Activated naive CD4-positive, alpha-beta T cell treated with Interleukin-2 at 50 U/mL for 16 hours (primary cell): Measurements from ENCODE around the gene BRDT.
A peak's percentile ranks its signal among the peaks of the same experiment; 100 is the strongest.

Experiments
- DNase-seq: peaks from one replicate; pipeline ENCODE4 v3.0.0-alpha.2; 2020

The BRDT gene

GRCh38 chr1:91949356-91949699 is at the start of gene BRDT:
Gene BRDT, plus strand, starts transcription at chr1:91949401. Its CDS starts 13,354 bp downstream, at chr1:91962755.
- no peak for DNase-seq

GRCh38 chr1:91900562-91900961 is 48.6 kb upstream of the BRDT start:
- no peak for DNase-seq

DNA sequence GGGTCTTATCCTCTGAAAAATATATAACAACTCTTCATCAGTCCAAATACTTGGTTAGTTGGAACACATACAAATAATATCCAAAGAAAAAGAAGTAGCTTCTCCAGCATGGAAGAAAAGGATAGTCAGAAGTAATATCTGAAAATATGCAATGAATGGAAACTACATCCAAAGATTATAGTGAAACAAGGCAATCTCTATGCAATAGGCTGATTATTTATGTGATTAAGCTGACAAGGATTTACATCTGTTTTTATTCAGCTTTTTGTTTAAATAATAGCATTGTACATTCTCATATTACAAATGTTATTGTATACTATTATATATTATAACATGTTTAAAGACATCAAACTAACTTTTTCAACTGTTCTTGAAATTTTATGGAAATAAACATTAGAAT is 48.0 kb upstream of the BRDT start:
- no peak for DNase-seq

DNA sequence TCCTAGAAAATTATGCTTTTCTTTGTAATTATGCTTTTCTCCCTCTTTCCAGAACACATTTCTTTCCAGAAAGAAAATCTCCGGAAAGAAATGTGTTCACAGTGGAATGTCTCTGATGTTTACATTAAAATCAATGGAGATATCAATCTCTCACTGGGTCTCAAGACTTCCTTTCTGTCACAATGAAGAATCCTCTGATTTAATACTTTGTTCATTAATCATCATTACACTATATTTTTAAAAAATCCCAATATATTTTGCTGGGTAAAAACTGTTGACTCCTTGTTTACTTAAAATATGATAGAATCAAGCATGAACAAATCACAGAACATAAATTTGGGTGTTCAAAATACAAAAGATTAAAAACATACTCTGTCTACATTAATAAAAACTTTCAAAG is 36.9 kb upstream of the BRDT start:
- no peak for DNase-seq

GRCh38 chr1:91913018-91913417 is 36.2 kb upstream of the BRDT start:
- no peak for DNase-seq

DNA sequence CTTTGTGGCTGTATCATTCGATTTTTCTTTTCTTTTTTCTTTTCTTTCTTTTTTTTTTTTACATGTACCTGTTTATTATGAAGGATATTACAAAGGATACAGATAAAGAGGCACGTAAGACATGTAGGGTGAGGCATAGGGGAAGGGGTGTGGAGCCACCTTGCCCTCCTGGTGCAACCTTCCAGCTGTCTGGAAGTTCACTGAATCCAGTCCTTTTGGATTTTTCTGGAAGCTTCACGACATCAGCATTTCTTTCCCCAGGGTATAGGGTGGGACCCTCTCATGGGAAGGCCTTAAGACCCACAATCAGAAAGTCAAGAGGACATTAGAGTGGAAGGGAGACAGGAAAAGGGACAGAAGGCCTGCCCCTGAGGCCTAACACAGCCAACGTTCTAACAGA is 33.2 kb upstream of the BRDT start:
- DNase-seq: no peak

DNA sequence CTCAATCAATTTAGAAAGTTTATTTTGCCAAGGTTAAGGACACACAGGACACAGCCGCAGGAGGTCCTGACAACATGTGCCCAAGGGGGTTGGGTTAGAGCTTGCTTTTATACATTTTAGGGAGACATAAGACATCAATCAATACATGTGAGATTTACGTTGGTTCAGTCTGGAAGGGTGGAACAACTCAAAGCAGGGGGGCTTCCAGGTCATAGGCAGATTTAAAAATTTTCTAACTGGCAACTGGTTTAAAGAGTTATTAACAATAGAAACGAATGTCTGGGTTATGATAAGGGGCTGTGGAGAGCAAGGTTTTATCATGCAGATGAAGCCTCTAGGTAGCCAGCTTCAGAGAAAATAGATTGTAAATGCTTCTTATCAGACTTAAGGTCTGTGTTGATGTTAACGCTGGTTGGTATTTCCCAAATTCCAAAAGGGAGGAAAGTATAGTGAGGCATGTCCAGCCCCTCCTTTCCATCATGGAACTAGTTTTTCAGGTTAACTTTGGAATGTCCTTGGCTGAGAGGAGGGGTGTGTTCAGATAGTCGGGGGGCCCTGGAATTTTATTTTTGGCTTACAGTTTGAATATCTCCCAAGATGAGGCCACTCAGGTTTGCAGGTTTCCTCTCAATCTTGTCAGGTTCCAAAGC is 32.3 kb upstream of the BRDT start:
- DNase-seq: no peak

DNA sequence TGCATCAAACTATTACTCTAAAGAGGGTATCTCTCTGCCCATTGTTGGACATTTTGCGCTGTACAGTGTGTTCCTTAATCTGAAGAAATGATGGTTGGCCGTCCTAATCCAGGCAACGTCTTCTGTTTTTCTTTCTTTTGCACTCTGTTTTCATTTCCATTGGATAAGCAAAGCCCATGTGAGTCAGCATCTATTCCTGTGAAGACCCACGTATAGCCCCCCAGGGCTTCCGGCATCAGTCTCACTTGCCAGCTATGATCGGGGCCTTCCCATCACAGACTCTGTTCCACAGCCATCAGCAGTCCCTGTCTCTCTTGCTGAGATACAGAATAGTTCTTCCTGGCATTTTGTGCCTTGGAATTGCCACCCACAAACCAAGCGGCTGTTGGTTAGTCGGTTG is 29.2 kb upstream of the BRDT start:
- DNase-seq: no peak

GRCh38 chr1:91924146-91924545 is 25.1 kb upstream of the BRDT start:
- no peak for DNase-seq

GRCh38 chr1:91925644-91926435 is 23.4 kb upstream of the BRDT start:
- DNase-seq: no peak

DNA sequence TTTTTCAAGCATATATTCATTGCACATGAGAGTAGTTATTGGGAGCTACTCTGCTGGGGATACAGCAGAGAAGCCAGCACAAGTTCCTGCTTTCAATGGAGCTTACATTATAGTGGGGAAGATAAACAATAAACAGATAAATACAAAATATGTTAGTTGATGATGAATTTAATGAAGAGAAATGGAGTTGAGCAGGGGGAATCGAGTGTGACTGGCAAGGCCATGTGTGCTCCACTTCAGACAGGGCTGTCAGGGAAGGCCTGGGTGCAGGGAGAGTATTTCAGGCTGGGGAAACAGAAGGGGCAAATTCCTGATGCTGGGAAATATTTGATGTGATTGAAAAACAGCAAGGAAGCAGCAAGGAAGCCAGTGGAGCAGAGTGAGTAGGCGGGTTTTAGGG is 21.2 kb upstream of the BRDT start:
- DNase-seq: no peak

- DNase-seq: no peak
Observed at GRCh38 chr1:91929250-91929649, 20.0 kb upstream of the BRDT start.

DNA sequence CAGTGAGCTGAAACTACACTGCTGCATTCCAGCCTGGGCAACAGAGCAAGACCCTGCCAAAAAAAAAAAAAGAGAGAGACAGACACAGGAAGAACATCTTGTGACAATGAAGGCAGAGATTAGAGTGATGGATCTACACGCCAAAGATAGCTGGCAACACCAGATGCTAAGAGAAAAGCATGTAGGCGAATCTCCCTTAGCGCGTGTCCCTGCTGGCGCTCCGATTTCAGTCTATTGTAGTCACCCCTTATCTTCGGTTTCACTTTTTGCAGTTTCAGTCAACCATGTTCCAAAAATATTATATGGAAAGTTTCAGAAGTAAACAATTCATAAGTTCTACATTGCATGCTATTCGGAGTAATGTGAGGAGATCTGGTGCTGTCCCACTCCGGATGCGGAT is 11.6 kb upstream of the BRDT start:
- no peak for DNase-seq

DNA sequence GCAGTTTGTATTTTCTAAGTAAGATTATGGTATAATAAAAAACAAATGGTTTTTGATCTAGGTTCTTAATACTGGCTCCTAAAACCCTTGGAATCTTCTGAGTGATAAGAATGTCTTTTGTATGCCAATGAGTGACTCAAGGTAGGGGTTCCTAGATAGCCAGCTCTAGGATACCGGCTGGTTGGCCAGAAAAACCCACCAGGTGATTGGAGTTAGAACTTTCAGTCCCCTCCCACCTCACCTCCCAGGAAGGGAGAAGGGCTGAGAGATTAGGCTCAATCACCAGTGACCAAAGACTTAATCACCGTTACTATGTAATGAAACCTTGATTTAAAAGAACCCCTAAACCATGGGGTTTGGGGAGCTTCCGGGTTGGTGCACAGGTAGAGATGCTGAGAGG is 8.7 kb upstream of the BRDT start:
- DNase-seq: no peak

- no peak for DNase-seq
Observed at GRCh38 chr1:91944087-91944486, 5.1 kb upstream of the BRDT start.

DNA sequence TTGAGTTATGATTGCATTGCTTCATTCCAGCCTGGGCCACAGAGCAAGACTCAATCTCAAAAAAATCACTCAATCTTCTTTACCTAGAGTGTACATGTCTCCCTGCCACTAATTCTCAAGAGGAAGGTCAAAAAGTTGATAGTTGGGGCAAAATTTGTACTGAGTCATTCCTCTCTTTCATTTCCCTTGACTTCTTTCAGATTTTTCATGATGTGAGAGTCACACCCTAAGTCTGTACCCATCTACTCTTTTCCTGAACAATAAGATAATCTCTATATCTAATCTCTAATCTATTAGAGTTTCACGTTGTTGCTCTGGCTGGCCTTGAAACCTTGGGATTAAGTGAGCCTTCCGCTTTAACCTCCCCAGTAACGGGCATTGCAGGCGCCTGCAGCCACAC is 1.1 kb upstream of the BRDT start:
- no peak for DNase-seq

- peak; percentile 43 for DNase-seq
Observed at GRCh38 chr1:91948501-91949355, 473 bp upstream of the BRDT start.

- DNase-seq: no peak
Observed at GRCh38 chr1:91952187-91952586, 3.0 kb downstream of the BRDT start.

GRCh38 chr1:91958926-91959325 is 9.7 kb downstream of the BRDT start:
- no peak for DNase-seq

DNA sequence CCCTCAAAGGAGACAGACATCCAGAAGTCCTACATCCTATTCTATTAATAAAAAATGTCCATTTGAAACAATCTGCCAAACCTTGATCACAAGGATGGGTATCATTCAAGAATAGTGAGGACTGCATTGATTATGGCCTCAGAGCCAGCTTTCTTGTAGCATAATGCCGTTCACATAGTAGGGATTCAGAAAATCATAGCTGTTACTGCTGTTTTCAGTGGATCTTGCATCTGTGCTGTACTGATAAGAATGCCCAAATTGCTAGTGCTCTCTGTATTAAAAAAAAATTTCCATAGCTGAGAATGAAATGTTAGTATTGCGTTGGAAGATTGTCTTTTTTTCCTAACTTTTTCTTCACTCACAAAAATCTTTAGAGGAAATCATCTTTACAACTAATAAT is 19.1 kb downstream of the BRDT start:
- DNase-seq: no peak

GRCh38 chr1:91979383-91979782 is 30.2 kb downstream of the BRDT start:
- DNase-seq: no peak

GRCh38 chr1:91980663-91981062 is 31.5 kb downstream of the BRDT start:
- DNase-seq: no peak

- no peak for DNase-seq
Observed at GRCh38 chr1:91981996-91982609, 32.9 kb downstream of the BRDT start.
